Measurements from ENCODE around the gene QRFP. TPM values are rescaled to one million over a fixed set of nuclear protein-coding genes. Genes with fewer than 3 reads are reported as not detected.

Gene QRFP
- total RNA-seq, 1 experiment from 2014 or later: not detected

GRCh38 chr9:130870491-130871381 lies 25.9 kb downstream of the QRFP start:
- no peak for ATAC-seq

More at GRCh38 chr9:130870491-130871381, 25.9 kb downstream of the QRFP start:
- no peak for DNase-seq (ENCODE audit: low read depth, low spot score)
- ChIA-PET POLR2A (no interaction called here), RAD21 (ENCODE audit: low non-redundant PET in 1 of 2, low total read pairs in 2 of 2, uncharacterized antibody in 2 of 2, unreplicated experiment in 2 of 2) (interaction anchor here (0.7 to 2.5 kb wide), 4 partner anchors 69 to 128 kb away, joined by 3 to 12 read pairs (median 4); no protein-coding TSS in a partner anchor), CTCF (interaction anchor here (1.1 to 3.9 kb wide), 9 partner anchors 9 to 175 kb away, joined by 3 to 58 read pairs (median 4); no protein-coding TSS in a partner anchor)
- H2AFZ ChIP-seq (ENCODE audit: low read depth, low read length, poor library complexity, severe bottlenecking): no peak overlapping the region
- H3K9me2 ChIP-seq (ENCODE audit: insufficient read depth): no peaks in the 10 kb centered on the region
- H3K4me2 ChIP-seq (ENCODE audit: low read length): no peak overlapping the region
- intact Hi-C loops (cut with micrococcal nuclease): no loop called here
- H3K27ac ChIP-seq (ENCODE audit: low read depth, low read length): no peak overlapping the region
- no peaks in the 10 kb centered on the region; the same call in 1 of the 2 replicates for H4K20me1 ChIP-seq (ENCODE audit: insufficient read depth)
- no peaks in the 10 kb centered on the region for H3K9me3 ChIP-seq (ENCODE audit: control insufficient read depth in 1 of 2, insufficient read depth in 1 of 2, low read depth in 1 of 2, low read length in 2 of 2)
- no peaks in the 10 kb centered on the region for H3K27me3 ChIP-seq (ENCODE audit: insufficient read depth, low read length)
- TF ChIP-seq MAX (IDR thresholded peaks at IDR 0.05) (no peak), ZBTB33 (IDR thresholded peaks at IDR 0.05; ENCODE audit: extremely low read depth, insufficient replicate concordance, low read length) (no peak), SIN3A (IDR thresholded peaks at IDR 0.05; ENCODE audit: low read depth) (no peak), CEBPB (IDR thresholded peaks at IDR 0.05; ENCODE audit: low read depth) (no peak), EZH2 (IDR thresholded peaks at IDR 0.05) (no peak), EZH2phosphoT487 (IDR thresholded peaks at IDR 0.05; ENCODE audit: borderline replicate concordance) (no peak), JUND (IDR thresholded peaks at IDR 0.05) (no peak), POLR2A (IDR thresholded peaks at IDR 0.05; ENCODE audit: borderline replicate concordance, extremely low read depth, insufficient read depth, insufficient read length) (no peak), CTCF (IDR thresholded peaks at IDR 0.05 in 2 of 3, conservative IDR thresholded peaks at IDR 0.05 in 1 of 3; ENCODE audit: borderline replicate concordance in 1 of 3, insufficient read depth in 1 of 3, low read depth in 2 of 3, low read length in 2 of 3) (no peak), SP1 (IDR thresholded peaks at IDR 0.05; ENCODE audit: low read depth) (no peak), ZFX (IDR thresholded peaks at IDR 0.05) (no peak), SRF (IDR thresholded peaks at IDR 0.05; ENCODE audit: low read depth) (no peak), POLR2AphosphoS5 (IDR thresholded peaks at IDR 0.05; ENCODE audit: low read depth, low read length) (no peak), REST (IDR thresholded peaks at IDR 0.05; ENCODE audit: low read depth) (no peak)
- H3K9ac ChIP-seq (ENCODE audit: low read length): no peak overlapping the region
- peaks cover 22 to 30% of the 10 kb centered on the region in 2 experiments; a peak in 3 of 4 replicates for H3K36me3 ChIP-seq (ENCODE audit: control insufficient read depth in 1 of 2, insufficient read depth in 2 of 2, low read length in 2 of 2)
- H3K79me2 ChIP-seq (ENCODE audit: insufficient read depth, low read length): peaks cover 24% of the 10 kb centered on the region; the same call in 1 of the 2 replicates
- H3K4me3 ChIP-seq (replicated peaks in 1 of 2; ENCODE audit: low read depth in 1 of 2, low read length in 2 of 2): no peak overlapping the region
- BruUV-seq (replicated peaks): no TSS peak
- H3K4me1 ChIP-seq (ENCODE audit: control insufficient read depth in 1 of 2, insufficient read depth in 2 of 2, low read length in 2 of 2): no peaks in the 10 kb centered on the region
